HG02588 (cell line): ENCODE results near the gene CES5A.
"Not testable (repeated sequence)": the region's sequence is repeated elsewhere in the genome, so short reads cannot be mapped to it uniquely, and the experiment has no call there.

Experiments used
- ATAC-seq: cut with Tn5 transposase; IDR thresholded peaks from one replicate; pipeline ENCODE4 v1.9.1; 2021; ENCODE audit warnings: mild to moderate bottlenecking, moderate library complexity; ENCODE audit not compliant: unreplicated experiment

The CES5A gene

DNA sequence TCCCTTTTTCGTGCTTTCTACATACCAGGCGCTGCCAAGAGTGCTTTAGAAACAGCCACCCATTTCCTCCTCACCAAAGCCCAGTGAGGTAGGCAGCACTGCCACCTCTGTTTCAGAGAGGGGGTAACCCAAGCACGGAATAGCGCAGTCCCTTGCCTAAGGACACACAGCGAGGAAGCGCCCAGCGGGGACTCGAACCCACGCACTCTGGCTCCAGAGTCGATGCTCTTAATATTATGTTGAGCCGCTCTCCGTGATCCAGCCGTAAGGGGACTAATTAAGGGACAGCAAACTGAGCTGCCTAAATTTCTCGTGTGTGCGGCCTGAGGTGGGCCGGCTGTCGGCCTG is 42.8 kb downstream of the CES5A start:
- ATAC-seq, result no peak

DNA sequence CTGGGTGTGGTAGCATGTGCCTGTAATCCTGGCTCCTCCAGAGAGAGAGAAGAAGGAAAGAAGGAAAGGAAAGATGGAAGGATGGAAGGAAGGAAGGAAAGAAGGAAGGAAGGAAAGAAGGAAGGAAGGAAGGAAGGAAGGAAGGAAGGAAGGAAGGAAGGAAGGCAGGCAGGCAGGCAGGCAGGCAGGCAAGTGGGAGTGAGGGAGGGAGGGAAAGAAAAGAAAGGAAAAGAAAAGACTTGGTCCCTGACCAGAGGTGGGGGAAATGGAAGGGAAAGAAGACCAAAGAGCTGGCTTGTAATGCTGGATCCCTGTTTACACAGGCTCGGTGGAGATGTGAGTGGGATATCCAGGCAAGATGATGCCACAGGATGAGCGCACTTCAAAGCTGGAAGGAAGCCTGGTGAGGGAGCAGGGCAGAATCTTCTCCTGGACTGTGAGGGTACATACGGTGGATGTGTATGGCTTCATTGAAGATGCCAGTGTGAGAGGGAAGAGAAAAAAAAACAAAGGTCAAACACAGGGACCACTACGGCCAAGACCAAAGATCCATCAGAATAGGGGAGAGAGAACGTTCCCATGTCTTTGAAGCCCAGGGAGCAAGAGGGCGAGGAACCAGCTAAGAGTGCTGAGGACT is 44.4 kb downstream of the CES5A start:
- ATAC-seq, result no peak

GRCh38 chr16:55829232-55829631 is 45.9 kb downstream of the CES5A start:
- ATAC-seq, result not testable (repeated sequence)

DNA sequence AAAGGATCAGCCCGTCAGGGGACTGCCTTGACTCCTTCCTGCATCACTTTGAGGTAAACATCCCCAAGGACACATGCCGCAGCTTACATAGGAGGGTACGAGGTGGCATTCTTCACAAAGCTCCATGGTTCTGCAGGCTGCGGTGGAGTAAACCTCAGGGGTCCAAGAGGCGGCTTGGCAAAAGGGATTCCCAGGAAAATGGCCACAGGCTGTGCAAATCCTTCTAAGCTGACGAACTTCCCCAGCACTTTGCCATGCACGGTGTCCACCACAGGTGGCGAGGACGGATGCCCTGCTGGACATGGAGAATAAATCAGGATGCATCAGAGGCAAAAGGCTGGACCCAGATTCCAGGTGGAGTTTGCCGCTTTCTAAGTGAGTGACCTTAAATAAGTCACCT is 46.5 kb downstream of the CES5A start:
- ATAC-seq, result no peak

DNA sequence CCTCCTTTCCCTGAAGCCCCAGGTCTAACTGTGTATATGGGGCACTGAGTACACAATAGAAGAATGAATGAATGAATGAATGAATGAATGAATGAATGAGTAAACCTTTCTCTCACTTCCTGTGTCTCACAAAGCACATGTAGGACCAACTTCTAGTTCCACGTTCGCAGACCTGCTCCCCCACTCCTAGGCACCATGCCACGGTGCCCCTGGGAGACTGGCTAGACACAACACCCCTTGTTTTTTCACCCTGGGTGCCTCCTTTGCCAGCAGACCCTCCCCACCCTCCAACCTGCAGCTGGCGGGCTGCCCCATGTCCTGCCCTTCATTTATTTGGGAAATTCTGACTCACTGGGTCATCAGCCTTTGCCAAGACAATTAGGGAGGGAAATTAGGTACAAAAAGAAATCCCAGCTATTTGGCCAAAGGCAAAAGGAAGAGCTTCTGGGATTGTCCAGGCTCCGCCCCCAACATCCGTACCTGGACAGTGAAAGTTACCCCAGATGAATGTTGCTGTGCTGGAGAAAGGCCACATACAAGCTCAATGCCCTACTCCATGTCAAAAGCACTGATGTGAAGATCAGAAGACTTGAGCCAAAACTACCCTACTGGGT is 50.0 kb downstream of the CES5A start:
- ATAC-seq, result no peak

GRCh38 chr16:55824473-55825000 is 50.6 kb downstream of the CES5A start:
- ATAC-seq, result no peak

- ATAC-seq, result no peak
These were observed 52.8 kb downstream of the CES5A start for GRCh38 chr16:55822280-55822810.

GRCh38 chr16:55821210-55821609 is 54.0 kb downstream of the CES5A start:
- no peak for ATAC-seq

DNA sequence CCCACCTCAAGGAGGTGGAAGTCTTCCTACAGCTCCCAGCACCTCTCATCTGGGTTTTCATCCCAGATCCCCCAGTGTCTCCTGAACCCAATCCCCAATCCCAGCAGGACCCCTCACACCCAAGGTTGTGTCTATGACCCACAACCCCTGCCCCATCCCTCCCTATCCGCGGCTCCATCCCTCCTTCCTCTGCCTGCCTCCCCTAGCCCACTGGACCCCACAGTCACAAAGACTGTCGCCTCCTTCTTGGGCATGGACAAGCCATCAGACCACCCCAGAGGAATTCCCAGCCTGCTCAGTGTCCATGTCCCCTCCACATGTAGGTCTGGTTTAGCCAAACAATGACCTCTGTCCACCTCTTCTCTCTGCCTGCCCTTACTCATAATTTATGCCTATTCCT is 54.6 kb downstream of the CES5A start:
- no peak for ATAC-seq

GRCh38 chr16:55817236-55817912 is 57.8 kb downstream of the CES5A start:
- ATAC-seq, result no peak

DNA sequence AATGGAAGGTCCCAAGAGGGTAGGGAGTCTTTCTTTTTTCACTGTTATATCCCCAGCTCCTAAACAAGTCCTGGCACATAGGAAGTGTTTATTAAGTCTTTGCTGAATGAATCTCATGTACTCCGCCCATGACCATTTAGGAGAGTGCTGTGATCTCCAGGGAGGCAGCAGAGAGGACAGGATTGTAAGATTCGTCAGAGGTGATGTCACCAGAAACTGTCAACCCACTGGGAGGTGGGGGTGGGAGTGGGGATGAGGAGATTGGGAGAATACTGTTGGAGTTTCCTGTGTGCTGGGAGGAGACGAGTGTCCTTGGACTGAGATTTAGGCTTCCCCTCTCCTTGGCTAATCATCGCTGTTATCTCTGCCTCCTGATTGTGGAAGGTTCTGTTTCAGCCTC is 59.0 kb downstream of the CES5A start:
- ATAC-seq, result not testable (repeated sequence)

- ATAC-seq, result no peak
These were observed 59.9 kb downstream of the CES5A start for GRCh38 chr16:55815320-55815719.

DNA sequence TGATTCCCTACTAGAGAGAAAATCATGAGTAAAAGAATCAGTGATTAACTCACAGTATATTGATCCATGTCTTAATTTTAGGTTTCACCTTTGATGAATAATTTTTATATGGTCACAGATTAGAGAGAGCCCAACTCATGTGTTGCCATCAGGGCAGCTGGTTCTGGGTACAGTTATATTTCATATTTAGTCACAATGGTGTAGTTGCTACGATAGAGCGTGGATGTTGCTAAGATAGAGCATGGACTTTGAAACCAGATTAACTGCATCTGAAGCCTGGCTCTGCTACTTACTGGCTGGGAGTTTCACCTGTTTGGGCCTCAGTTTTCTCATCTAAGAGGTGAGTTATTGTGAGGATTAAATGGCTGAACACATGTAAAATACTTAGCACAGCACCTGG is 61.0 kb downstream of the CES5A start:
- not testable (repeated sequence) for ATAC-seq

DNA sequence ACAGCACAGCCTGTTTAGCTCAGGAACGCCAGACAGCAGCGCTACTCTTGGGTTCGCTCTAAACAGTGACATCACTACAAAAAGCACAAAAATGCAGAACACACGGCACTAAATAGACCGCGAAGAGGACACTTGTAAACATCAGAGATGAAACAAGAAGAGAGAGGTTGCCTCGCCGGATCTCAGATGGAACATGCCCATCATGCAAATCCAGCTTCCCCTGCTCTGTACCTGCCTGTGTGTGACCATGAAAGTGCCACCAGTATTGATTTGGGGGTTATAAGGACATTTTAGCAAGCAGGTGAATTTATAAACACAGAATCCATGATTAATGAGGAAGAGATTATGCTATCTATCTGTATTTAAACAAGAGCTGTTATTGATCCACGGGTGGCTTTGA is 61.4 kb downstream of the CES5A start:
- ATAC-seq, result not testable (repeated sequence)

DNA sequence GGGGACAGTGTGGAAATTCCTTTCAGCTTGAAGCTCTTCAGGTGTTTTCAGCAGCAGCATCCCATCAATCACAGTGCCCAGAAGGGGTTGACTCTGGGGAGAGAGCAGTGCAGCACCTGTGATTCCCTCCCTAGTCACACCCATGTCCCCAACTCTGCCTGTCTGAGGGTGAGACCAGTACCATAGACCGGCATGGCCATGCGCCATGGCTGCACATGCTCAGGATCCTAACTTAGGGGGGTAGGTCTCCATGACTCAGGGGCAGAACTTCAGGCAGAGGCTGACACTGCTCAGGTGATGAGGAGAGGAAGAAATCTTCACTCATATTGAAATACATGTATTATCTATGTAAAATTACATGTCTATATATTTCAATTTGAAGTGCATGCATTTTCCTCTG is 62.2 kb downstream of the CES5A start:
- no peak for ATAC-seq

- no peak for ATAC-seq
These were observed 63.4 kb downstream of the CES5A start for GRCh38 chr16:55811811-55812210.

- ATAC-seq, result no peak
These were observed 64.7 kb downstream of the CES5A start for GRCh38 chr16:55810451-55810961.

DNA sequence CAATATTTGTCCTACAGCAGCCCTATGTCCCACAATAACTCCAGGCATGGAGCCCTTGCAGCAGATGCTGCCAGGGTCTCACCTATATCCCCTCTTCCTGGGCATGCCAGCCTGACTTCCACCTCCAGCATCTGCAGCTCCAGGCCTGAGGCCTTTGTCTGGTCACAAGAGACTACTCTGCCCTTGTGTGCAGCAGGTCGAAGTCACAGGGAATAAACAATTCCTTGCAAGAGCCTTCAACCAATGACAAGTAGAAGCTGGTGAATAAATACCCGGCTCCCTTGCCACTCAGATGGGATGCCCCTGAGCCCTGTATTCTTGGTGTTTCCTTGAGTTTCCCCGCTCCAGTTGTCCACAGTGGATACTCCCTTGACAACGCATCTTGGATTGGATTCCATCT is 65.3 kb downstream of the CES5A start:
- no peak for ATAC-seq

- no peak for ATAC-seq
These were observed 65.8 kb downstream of the CES5A start for GRCh38 chr16:55809386-55809785.

DNA sequence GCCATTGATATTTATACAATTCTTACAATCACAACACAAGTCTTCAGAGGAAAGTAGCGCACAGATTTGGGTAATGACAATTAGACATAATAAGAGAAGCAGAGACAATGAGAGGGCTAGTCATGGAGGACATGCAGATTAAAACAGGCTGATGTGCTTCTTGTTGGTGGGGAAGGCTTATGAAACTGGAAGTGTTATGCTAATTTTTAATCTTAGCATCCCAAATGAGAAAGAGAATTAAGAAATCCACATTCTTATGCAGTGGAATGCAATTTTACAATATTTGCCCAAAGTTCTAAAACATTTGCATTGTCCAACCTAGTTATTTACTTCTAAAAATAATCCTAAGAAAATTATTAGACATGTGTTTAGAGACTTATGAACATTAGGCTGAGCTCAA is 66.9 kb downstream of the CES5A start:
- ATAC-seq, result not testable (repeated sequence)

DNA sequence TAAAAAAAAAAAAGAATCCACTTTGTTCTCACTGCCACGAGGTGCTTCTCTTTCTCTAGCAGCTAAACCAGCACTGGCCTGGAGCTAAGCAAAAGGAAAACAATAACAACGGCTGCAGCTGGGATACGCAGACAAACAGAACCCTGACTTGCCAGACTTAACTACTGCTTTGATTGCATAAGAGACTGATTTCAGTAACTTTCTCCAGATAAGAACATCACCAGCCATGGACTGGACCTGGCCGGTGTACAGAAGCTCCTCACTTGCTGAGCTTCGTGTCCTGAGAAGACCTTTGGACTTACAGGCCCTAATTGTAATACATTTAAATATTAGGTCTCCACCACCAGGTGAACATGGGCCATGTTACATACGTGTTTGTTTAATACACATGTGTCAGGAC is 70.1 kb downstream of the CES5A start:
- not testable (repeated sequence) for ATAC-seq

GRCh38 chr16:55803681-55804080 is 71.5 kb downstream of the CES5A start:
- not testable (repeated sequence) for ATAC-seq
